Sigmoid colon (tissue), 4 donors: ENCODE measurements around the gene CDC5L.

ENCODE experiments used
- EP300 ChIP-seq, 4 donors: sonication (generic); formaldehyde crosslinking; IDR thresholded peaks; one replicate each; pipeline ENCODE4 v1.6.1; 2017; ENCODE audit warnings: antibody characterized with exemption in 4 of 4
- POLR2A ChIP-seq, 2 donors: fragments of 450-650 bp; IDR thresholded peaks; one replicate each; pipeline ENCODE4 v1.6.1; 2016; ENCODE audit warnings: antibody characterized with exemption in 2 of 2, mild to moderate bottlenecking in 2 of 2, moderate library complexity in 2 of 2
- POLR2AphosphoS5 ChIP-seq, 4 donors: sonication (generic); formaldehyde crosslinking; IDR thresholded peaks; one replicate each; pipeline ENCODE4 v1.6.1; 2017; ENCODE audit warnings: antibody characterized with exemption in 4 of 4
- TF ChIP-seq, protein P1 (sequence below), 4 experiments: fragments of 450-650 bp in 3 of 4; fragments of 200-600 bp in 1 of 4; IDR thresholded peaks; one replicate each; pipeline ENCODE4 v1.5.1; 2016 to 2019; ENCODE audit warnings: antibody characterized with exemption in 4 of 4, mild to moderate bottlenecking in 3 of 4, moderate library complexity in 2 of 4

DNA sequence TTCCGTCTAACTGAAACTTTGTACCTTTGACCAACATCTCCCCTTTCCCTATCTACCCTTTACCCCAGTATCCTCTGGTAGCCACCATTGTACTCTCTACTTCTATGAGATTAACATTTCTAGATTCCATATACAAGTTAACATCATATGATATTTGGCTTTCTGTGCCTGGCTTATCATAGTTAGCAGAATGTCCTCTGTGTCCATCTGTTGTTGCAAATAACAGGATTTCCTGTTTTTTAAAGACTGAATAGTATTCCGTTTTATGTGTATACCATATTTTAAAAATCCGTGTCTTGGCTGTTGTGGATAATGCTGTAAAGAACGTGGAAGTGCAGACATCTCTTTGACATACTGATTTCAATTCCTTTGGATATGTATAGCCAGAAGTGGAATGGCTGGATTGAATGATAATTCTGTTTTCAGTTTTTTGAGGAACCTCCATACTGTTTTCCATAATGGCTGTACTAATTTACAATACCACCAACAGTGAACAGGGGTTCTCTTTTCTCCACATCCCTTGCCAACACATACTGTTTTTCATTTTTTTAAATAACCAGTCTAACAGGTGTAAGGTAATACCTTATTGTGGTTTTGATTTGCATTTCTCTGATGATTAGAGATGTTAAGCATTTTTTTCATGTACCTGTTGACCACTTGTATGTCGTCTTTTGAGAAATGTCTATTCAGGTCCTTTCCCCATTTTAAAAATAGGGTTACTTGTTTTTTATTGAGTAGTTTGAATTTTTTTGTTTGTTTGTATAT lies 53.8 kb downstream of the CDC5L start:
- TF ChIP-seq, protein P1, sequence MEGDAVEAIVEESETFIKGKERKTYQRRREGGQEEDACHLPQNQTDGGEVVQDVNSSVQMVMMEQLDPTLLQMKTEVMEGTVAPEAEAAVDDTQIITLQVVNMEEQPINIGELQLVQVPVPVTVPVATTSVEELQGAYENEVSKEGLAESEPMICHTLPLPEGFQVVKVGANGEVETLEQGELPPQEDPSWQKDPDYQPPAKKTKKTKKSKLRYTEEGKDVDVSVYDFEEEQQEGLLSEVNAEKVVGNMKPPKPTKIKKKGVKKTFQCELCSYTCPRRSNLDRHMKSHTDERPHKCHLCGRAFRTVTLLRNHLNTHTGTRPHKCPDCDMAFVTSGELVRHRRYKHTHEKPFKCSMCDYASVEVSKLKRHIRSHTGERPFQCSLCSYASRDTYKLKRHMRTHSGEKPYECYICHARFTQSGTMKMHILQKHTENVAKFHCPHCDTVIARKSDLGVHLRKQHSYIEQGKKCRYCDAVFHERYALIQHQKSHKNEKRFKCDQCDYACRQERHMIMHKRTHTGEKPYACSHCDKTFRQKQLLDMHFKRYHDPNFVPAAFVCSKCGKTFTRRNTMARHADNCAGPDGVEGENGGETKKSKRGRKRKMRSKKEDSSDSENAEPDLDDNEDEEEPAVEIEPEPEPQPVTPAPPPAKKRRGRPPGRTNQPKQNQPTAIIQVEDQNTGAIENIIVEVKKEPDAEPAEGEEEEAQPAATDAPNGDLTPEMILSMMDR (IDR thresholded peaks at IDR 0.05): no peak
- TF ChIP-seq POLR2A (IDR thresholded peaks at IDR 0.05) (no peak), EP300 (IDR thresholded peaks at IDR 0.05) (no peak), POLR2AphosphoS5 (IDR thresholded peaks at IDR 0.05) (no peak)
